AG09319 (cell line): ENCODE measurements around the gene PCBP3.

ENCODE experiments used
- DNase-seq: peaks from one replicate; pipeline ENCODE4 v3.0.0-alpha.2; 2010; ENCODE audit warnings: low read depth; ENCODE audit errors: extremely low read depth
- CTCF ChIP-seq: IDR thresholded peaks from 2 replicates; pipeline ENCODE4 v1.5.1; 2011; ENCODE audit warnings: low read depth, mild to moderate bottlenecking, inconsistent platforms, low read length, moderate library complexity

The PCBP3 gene

GRCh38 chr21:45962531-45963231 lies 319.2 kb downstream of the PCBP3 start:
- no peak for TF ChIP-seq CTCF
- no peak for DNase-seq

GRCh38 chr21:45963232-45963570 lies 319.7 kb downstream of the PCBP3 start:
- DNase-seq = no peak
- no peak for TF ChIP-seq CTCF

GRCh38 chr21:45964649-45965048 lies 321.1 kb downstream of the PCBP3 start:
- TF ChIP-seq CTCF = no peak
- DNase-seq = no peak

GRCh38 chr21:45965084-45965809 lies 321.7 kb downstream of the PCBP3 start:
- no peak for TF ChIP-seq CTCF

GRCh38 chr21:45966791-45967394 lies 323.4 kb downstream of the PCBP3 start:
- DNase-seq = no peak
- no peak for TF ChIP-seq CTCF

More at GRCh38 chr21:45965084-45965809, 321.7 kb downstream of the PCBP3 start:
- DNase-seq = no peak

- TF ChIP-seq CTCF = no peak
- no peak for DNase-seq
These were observed 326.6 kb downstream of the PCBP3 start for GRCh38 chr21:45969921-45970673.
